RWPE2 (cell line): ENCODE results near the gene PCDHGA1.
A peak's percentile ranks its signal among the peaks of the same experiment; 100 is the strongest.

ENCODE experiments used
- ATAC-seq: fragments of 200-7000 bp; cut with Tn5 transposase; 3 replicates; pipeline ENCODE4 v1.9.1; 2021; ENCODE audit warnings: low read depth
- DNase-seq: peaks from one replicate; pipeline ENCODE4 v3.0.0-alpha.2; 2020; ENCODE audit warnings: low spot score
- H3K27ac ChIP-seq: fragments of 450-650 bp; 2 replicates; pipeline ENCODE4 v1.5.1; 2017; ENCODE audit warnings: mild to moderate bottlenecking; ENCODE audit not compliant: poor library complexity, severe bottlenecking
- H3K27me3 ChIP-seq: fragments of 250-450 bp; sonication (Bioruptor Pico); 2 replicates; pipeline ENCODE4 v1.5.1; 2021; ENCODE audit warnings: mild to moderate bottlenecking, moderate library complexity; ENCODE audit not compliant: insufficient read depth, poor library complexity, severe bottlenecking
- H3K36me3 ChIP-seq: fragments of 250-450 bp; sonication (Bioruptor Pico); 2 replicates; pipeline ENCODE4 v1.5.1; 2020; ENCODE audit warnings: low read depth, mild to moderate bottlenecking, moderate library complexity
- H3K4me1 ChIP-seq: fragments of 250-450 bp; sonication (Bioruptor Pico); 2 replicates; pipeline ENCODE4 v1.5.1; 2021; ENCODE audit warnings: mild to moderate bottlenecking, moderate library complexity; ENCODE audit not compliant: insufficient read depth, poor library complexity, severe bottlenecking
- H3K4me3 ChIP-seq: fragments of 250-450 bp; sonication (Bioruptor Pico); 2 replicates; pipeline ENCODE4 v1.5.1; 2021; ENCODE audit warnings: mild to moderate bottlenecking, moderate library complexity; ENCODE audit not compliant: severe bottlenecking
- H3K9me3 ChIP-seq: fragments of 250-450 bp; sonication (Bioruptor Pico); 2 replicates; pipeline ENCODE4 v1.5.1; 2021; ENCODE audit warnings: mild to moderate bottlenecking, moderate library complexity; ENCODE audit not compliant: severe bottlenecking
- CTCF ChIP-seq: fragments of 450-650 bp; IDR thresholded peaks from one replicate; pipeline ENCODE4 v1.5.1; 2017; ENCODE audit warnings: mild to moderate bottlenecking, moderate library complexity; ENCODE audit not compliant: poor library complexity, severe bottlenecking

PCDHGA1 gene

GRCh38 chr5:141484641-141485311, 154.5 kb downstream of the PCDHGA1 start, which contains the start of gene PCDHGC4:
Gene PCDHGC4 (plus strand): TSS chr5:141485030. CDS start chr5:141485174, 144 bp downstream.
- peak within 1 kb of the TSS; percentile 8 for H3K4me3 ChIP-seq
- no peak within 1 kb of the TSS for H3K27ac ChIP-seq
- no peaks in the 10 kb centered on the region for H3K9me3 ChIP-seq
- no peaks in the 10 kb centered on the region; the same call in 1 of the 2 replicates for H3K36me3 ChIP-seq
- ATAC-seq: no peak
- TF ChIP-seq CTCF: no peak
- no peaks in the 10 kb centered on the region for H3K27me3 ChIP-seq
- no peak for DNase-seq
- H3K4me1 ChIP-seq: peaks cover 23% of the 10 kb centered on the region

- H3K4me1 ChIP-seq: peaks cover 24% of the 10 kb centered on the region
- peak overlapping the region; percentile 8 for H3K4me3 ChIP-seq
- no peaks in the 10 kb centered on the region for H3K27me3 ChIP-seq
- H3K27ac ChIP-seq: no peak overlapping the region
- DNase-seq: no peak
- no peaks in the 10 kb centered on the region; the same call in 1 of the 2 replicates for H3K36me3 ChIP-seq
- no peak for ATAC-seq
- no peak for TF ChIP-seq CTCF
- H3K9me3 ChIP-seq: no peaks in the 10 kb centered on the region
Observed at GRCh38 chr5:141485321-141486055, 155.2 kb downstream of the PCDHGA1 start.

- no peak for ATAC-seq
- H3K27me3 ChIP-seq: no peaks in the 10 kb centered on the region
- no peaks in the 10 kb centered on the region; the same call in 1 of the 2 replicates for H3K36me3 ChIP-seq
- H3K4me3 ChIP-seq: no peak overlapping the region
- H3K27ac ChIP-seq: no peak overlapping the region
- H3K9me3 ChIP-seq: no peaks in the 10 kb centered on the region
- DNase-seq: no peak
- TF ChIP-seq CTCF: no peak
- H3K4me1 ChIP-seq: peaks cover 24% of the 10 kb centered on the region
Observed at GRCh38 chr5:141486091-141486490, 155.8 kb downstream of the PCDHGA1 start.

- ATAC-seq: no peak
- no peaks in the 10 kb centered on the region for H3K27me3 ChIP-seq
- no peak for DNase-seq
- H3K4me1 ChIP-seq: peaks cover 24% of the 10 kb centered on the region
- no peaks in the 10 kb centered on the region for H3K9me3 ChIP-seq
- no peak overlapping the region for H3K27ac ChIP-seq
- no peaks in the 10 kb centered on the region; the same call in 1 of the 2 replicates for H3K36me3 ChIP-seq
- H3K4me3 ChIP-seq: no peak overlapping the region
- no peak for TF ChIP-seq CTCF
Observed at GRCh38 chr5:141487131-141487530, 156.8 kb downstream of the PCDHGA1 start.
